Measurements from ENCODE around the gene MAML2.
"Not testable (repeated sequence)": the region's sequence is repeated elsewhere in the genome, so short reads cannot be mapped to it uniquely, and the experiment has no call there.

The MAML2 gene

DNA sequence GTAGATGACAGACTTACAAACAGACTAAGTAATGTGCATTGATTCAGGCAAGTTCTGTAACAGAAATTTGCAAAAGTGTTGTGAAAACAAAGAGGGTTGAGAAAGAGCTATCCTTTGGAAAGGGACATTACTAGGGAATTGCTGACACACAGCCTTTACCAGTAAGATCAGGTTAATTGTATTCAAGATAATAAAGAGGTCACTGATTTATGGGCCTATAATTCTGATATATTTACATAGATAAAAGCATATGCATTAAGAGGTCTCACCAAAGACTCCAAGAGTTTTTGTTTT lies 138.7 kb downstream of the MAML2 start:
- DNase-seq: no peak

GRCh38 chr11:96203567-96204365 lies 139.2 kb downstream of the MAML2 start:
- no peak for DNase-seq

GRCh38 chr11:96200243-96200642 lies 142.8 kb downstream of the MAML2 start:
- DNase-seq: no peak

GRCh38 chr11:96199563-96200025 lies 143.4 kb downstream of the MAML2 start:
- no peak for DNase-seq

GRCh38 chr11:96197801-96198701 lies 144.9 kb downstream of the MAML2 start:
- no peak for DNase-seq

DNA sequence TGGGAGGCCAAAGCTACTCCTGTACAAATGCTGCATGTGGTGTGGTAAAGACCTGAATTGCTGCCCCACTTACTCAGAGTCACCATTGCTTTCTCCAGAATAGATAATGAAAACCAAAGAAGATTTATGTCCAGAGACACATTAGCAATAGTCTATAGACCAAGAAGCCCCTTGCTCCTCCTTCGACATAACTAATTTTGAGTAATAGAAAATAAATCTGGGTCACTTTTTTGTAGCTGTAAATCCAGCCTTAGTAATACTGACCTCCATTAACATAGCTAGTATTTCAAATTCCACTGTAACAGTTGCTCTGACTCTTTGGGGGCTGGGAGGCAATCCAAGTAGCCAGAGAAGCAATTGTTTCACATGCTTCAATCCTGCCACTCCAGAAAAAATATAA lies 145.9 kb downstream of the MAML2 start:
- no peak for DNase-seq

DNA sequence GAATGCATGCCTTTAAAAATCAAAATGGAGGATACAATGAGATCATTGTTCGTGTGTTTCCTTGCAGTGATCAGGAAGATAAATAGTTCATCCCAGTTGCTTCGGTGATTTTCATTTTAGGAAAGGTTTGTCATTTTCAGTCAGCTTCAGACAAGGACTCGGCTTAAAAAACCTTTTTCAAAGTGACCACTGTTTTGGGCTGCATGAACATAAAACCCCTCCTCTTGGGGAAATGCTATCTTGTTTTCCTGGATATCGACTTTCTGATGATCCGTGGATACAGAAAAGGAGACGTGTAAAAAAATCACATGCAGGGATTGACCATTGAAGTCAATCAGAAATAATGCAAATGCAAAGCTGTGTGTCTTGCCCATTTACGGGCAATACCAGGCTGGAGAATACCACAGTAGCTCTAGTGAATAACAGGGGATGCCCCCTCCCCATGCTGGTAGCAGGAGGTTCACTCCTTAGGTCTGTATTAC lies 146.8 kb downstream of the MAML2 start:
- no peak for DNase-seq

GRCh38 chr11:96195671-96196070 lies 147.3 kb downstream of the MAML2 start:
- no peak for DNase-seq

GRCh38 chr11:96194581-96195374 lies 148.2 kb downstream of the MAML2 start:
- no peak for DNase-seq

DNA sequence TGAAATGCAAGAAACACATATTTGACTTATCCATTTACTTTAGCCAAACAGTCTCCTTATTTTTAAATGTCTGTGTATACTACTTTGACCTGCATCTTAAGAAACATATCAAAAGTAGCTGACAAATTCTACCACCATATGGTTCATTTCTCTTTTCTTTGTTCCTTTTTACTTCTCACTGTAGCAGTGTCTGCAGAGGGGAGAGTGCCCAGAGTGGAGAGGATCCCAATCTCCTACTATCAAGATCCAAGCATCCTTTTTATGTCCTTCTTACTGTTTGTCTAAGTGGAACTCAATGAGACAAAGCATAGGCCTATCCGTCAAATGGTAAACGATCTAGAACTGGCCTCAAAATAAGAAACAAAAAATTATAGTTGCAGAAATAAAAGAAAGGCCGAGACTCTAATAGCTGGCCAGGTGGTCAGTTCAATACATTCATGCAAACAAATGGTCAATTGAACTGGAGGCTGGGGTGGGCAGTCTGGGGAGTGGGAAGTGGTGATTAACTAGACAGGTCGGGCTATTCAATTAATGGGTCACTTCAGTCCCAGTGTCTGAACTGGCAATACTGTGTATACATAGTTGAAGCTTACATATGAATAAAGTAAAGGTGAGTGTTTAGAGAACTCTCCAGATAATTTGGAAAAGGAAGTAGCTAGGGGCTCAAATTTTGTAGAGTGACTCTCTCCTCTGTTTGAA lies 149.1 kb downstream of the MAML2 start:
- no peak for DNase-seq

DNA sequence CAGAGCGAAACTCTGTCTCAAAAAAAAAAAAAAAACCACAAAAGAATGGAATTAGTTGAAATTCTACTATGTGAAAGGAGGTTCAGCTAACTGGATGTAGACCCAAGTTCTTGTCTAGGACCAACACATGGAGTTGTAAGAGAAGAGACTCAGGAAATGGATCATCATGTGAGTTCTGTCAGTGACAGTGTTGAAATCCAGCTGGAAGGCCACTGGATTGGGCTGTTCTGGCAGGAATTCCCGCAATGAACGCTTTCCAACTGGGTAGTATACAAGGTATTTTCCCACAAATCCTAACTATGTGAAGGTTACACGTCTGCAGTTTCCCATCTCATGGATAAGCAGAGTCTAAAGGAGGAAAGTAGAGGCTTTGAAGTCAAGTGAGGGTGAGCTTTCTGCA lies 151.2 kb downstream of the MAML2 start:
- DNase-seq: no peak

- DNase-seq: no peak
Observed at GRCh38 chr11:96189351-96189750, 153.6 kb downstream of the MAML2 start.

- no peak for DNase-seq
Observed at GRCh38 chr11:96188243-96189006, 154.6 kb downstream of the MAML2 start.

DNA sequence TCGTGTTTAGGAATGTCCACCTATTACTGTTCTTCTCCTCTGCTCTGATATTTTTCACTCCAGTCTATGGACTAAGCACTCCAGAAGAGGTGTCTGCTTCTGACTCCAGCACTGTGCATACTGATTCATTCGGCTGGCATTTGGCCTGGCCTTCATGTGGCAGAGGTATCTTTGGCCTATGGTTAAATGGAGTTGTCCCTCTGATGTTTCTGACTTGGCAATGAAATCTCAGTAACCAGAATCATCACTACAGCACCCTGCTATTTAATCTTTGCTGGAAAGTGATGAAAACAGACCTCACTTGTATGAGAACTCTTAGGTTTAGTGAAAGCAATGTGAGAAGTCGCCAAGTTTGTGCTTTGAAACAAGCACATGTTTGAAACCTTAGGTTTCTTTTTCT lies 155.2 kb downstream of the MAML2 start:
- no peak for DNase-seq

GRCh38 chr11:96186806-96187205 lies 156.2 kb downstream of the MAML2 start:
- no peak for DNase-seq

DNA sequence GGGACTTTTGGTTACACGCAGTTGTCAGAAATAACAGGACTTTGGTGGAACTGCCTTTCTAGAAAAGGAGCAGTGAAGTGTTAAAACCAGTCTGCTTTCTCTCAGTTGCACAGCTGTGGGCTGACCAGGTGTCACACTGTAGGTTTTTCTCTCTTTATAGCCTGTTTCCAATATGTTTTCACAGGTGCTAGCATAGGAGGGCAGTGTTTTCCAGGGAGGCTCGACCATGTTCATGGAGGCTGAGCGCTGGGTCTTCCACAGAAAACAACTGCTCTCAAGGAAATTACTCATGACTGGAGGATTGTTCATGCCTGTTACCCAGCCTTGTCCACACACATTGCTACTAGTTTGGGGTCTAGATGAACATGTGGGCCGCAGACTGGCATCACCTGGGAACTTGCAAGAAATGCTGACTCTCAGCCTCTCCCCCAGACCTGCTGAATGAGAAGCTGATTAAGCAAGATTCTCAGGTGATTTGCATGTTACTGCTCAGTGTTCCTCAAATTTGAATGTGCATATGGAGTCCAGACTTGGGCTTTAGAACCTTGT lies 157.7 kb downstream of the MAML2 start:
- DNase-seq: no peak

GRCh38 chr11:96180937-96181336 lies 162.1 kb downstream of the MAML2 start:
- DNase-seq: not testable (repeated sequence)

DNA sequence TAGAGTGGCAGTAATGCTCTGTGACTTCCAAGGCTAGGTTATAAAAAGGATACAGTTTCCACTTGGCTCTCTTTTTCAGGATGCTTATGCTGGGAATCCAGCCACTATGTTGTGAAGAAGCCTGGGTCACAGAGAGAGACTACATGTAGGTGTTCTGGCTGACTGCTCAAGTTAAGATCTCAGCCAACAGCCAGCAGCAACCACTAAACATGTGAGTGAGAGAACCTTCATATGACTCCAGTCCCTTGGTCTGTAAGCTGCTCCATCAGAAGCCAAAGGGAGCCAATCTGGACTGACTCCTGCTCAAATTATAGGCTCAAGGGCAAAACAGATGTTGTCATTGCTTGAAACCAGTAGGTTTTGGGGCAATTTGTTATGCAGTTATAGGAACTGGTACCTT lies 162.7 kb downstream of the MAML2 start:
- DNase-seq: no peak

GRCh38 chr11:96179905-96180304 lies 163.1 kb downstream of the MAML2 start:
- no peak for DNase-seq

GRCh38 chr11:96178887-96179279 lies 164.1 kb downstream of the MAML2 start:
- DNase-seq: no peak

Data from NCI-H2081 treated with DMSO at 0.1 percent for 48 hours (cell line).